ENCODE results near the gene GRIK3. TPM values are rescaled to one million over a fixed set of nuclear protein-coding genes. Genes with fewer than 3 reads are reported as not detected.

The GRIK3 gene
- total RNA-seq, 1 experiment from 2014 or later, result 5.5 TPM

DNA sequence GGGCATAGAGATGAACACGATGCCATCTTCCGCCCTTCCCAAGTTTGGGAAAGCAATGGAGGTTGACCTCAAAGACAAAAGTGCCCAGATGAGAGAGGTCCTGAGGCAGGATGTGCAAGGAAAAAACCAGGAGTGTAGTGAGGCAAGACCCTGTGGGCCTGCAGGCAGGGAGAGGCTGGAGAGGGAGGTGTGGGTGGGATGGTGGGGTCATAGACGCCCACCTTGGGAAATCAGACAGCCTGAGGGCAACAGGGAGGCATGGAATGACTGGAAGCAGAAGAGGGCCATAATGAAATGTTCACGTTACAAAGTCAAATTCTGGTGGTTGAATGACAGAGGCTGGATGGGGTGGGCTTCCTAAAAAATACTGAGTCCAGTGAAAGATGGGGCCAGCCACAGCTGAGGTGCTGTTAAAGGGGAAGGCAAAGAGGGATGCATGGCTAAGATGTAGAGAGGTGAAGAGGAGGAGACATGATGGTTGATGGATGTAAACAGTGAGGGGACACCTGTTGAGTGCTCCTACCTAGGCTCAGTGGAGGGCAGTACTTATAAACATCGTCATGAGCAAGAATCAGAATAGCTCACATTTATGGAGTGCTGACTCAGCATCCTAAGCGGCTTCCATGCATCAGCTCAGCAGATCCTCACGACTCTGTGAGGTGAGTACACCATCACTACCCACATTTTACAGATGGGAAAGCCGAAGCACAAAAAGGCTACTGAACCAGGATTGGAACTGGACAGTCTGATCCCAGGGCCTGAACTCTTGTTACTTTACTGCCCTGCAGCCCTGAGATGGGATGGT, 42.0 kb downstream of the GRIK3 start:
- H3K27ac Mint-ChIP-seq, result no peak overlapping the region
- DNase-seq (ENCODE audit: low spot score) (no peak), ATAC-seq (no peak)
- no peak overlapping the region for H3K4me3 Mint-ChIP-seq
- ChIA-PET CTCF (interaction anchor here (1.0 kb wide), 1 partner anchor 10 kb away, joined by 4 read pairs; no protein-coding TSS in a partner anchor), POLR2A (interaction anchor here (0.5 kb wide), 1 partner anchor 128 kb away, joined by 3 read pairs; no protein-coding TSS in a partner anchor)
- no peaks in the 10 kb centered on the region for H3K4me1 Mint-ChIP-seq
- TF ChIP-seq ZNF532 (CRISPR knock-in tag; IDR thresholded peaks at IDR 0.05; ENCODE audit: borderline replicate concordance), result no peak
- no peak for TF ChIP-seq PRRX2 (CRISPR knock-in tag; IDR thresholded peaks at IDR 0.05)
- TF ChIP-seq, protein P1, sequence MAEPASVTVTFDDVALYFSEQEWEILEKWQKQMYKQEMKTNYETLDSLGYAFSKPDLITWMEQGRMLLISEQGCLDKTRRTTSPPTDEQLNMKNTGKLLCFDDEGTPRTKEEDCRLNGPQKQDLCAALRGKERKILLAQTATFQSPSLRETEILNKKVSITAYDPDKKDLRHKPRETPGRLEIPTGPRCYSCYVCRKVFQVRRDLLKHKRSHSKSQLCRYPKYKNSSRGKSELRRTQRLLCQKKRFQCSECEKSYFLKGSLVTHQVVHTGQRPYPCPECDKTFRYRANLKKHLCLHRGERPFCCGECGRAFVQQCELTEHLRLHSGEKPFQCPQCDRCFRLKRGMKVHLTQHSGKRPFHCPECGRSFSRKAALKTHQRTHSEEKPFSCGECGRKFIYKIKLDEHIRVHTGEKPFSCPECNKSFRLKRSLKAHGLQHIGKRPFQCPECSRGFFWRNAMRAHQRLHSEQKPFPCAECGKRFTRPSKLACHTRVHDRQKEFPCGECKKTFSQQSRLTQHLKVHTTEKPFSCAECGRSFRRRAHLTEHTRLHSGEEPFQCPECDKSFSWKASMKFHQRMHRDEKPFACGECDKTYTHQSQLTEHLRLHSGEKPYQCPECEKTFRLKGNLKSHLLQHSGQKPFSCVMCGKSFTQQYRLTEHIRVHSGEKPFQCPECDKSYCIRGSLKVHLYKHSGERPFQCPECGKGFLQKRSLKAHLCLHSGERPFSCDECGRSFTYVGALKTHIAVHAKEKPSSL (CRISPR knock-in tag; conservative IDR thresholded peaks at IDR 0.05), result no peak
- no peak for TF ChIP-seq JUN (CRISPR knock-in tag; IDR thresholded peaks at IDR 0.05)
- TF ChIP-seq CBFB (CRISPR knock-in tag; IDR thresholded peaks at IDR 0.05; ENCODE audit: low read depth), result no peak
- TF ChIP-seq, protein P2, sequence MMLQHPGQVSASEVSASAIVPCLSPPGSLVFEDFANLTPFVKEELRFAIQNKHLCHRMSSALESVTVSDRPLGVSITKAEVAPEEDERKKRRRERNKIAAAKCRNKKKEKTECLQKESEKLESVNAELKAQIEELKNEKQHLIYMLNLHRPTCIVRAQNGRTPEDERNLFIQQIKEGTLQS (CRISPR knock-in tag; conservative IDR thresholded peaks at IDR 0.05), result no peak
- TF ChIP-seq ZMAT4 (CRISPR knock-in tag; IDR thresholded peaks at IDR 0.05), result no peak
- no peak for TF ChIP-seq SP1 (CRISPR knock-in tag; conservative IDR thresholded peaks at IDR 0.05)
- no peak for TF ChIP-seq ZNF317 (CRISPR knock-in tag; IDR thresholded peaks at IDR 0.05; ENCODE audit: borderline replicate concordance, low read depth)
- no peak for TF ChIP-seq E2F5 (CRISPR knock-in tag; IDR thresholded peaks at IDR 0.05)
- no peak for TF ChIP-seq ESRRA (CRISPR knock-in tag; IDR thresholded peaks at IDR 0.05; ENCODE audit: borderline replicate concordance)
- TF ChIP-seq ATF6 (CRISPR knock-in tag; IDR thresholded peaks at IDR 0.05), result no peak
- TF ChIP-seq TEAD4 (CRISPR knock-in tag; IDR thresholded peaks at IDR 0.05), result no peak
- TF ChIP-seq TEAD1 (CRISPR knock-in tag; IDR thresholded peaks at IDR 0.05), result no peak
- no peak for TF ChIP-seq RELA (CRISPR knock-in tag; IDR thresholded peaks at IDR 0.05; ENCODE audit: borderline replicate concordance)
- no peaks in the 10 kb centered on the region for H3K36me3 Mint-ChIP-seq
- H3K27me3 Mint-ChIP-seq (ENCODE audit: low read depth), result no peaks in the 10 kb centered on the region; the same call in 1 of the 2 replicates
- H3K9me3 Mint-ChIP-seq, result no peaks in the 10 kb centered on the region

Data from WTC11 (cell line).